Measurements from ENCODE around the gene SLC49A3. TPM values are rescaled to one million over a fixed set of nuclear protein-coding genes. Genes with fewer than 3 reads are reported as not detected.

Gene SLC49A3
- total RNA-seq, 1 experiment from 2014 or later = 8.1 TPM

DNA sequence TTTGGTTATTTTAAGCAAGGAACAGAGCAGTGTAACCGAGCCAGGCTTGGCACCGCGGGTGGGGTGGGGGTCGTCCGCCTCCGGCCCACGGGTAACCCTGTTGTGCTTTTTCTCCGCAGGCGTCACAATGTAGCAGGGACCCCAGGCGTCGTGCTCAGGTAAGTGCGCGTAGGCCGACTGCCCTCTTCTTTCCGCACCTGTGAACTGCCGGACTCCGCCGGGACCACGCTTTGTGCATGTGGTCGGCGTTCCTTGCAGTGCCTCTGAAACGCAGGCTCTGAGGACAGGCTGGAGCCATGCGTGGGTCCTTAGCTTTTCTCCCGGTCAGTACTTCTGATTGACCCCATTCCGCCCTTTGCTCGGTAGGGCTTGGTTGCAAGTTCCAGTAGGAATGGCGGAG is 41.6 kb upstream of the SLC49A3 start:
- Histone ChIP-seq H3K79me2 (ENCODE audit: low read depth) (0 out of 2 replicates have a peak, but pooled peaks cover 4% of the 10 kb centered on the region), H3K27ac (no peak overlapping the region), H3F3A (ENCODE audit: insufficient read depth, low read depth) (peaks cover 10% of the 10 kb centered on the region; the same call in 1 of the 2 replicates), H3K27me3 (ENCODE audit: insufficient read depth, low read depth) (no peaks in the 10 kb centered on the region), H3K9me2 (ENCODE audit: insufficient read depth) (no peaks in the 10 kb centered on the region), H3K9me3 (ENCODE audit: insufficient read depth, low read depth) (no peaks in the 10 kb centered on the region), H2AFZ (no peak overlapping the region), H3K36me3 (ENCODE audit: low read depth) (0 out of 2 replicates have a peak, but pooled peaks cover 4% of the 10 kb centered on the region), H4K20me1 (ENCODE audit: insufficient read depth) (peaks cover 30% of the 10 kb centered on the region), H3K4me1 (replicated peaks; ENCODE audit: insufficient read depth) (no peaks in the 10 kb centered on the region), H3K4me2 (no peak overlapping the region), H3K4me3 (no peak overlapping the region)
- POLR2A ChIA-PET (ENCODE audit: unreplicated experiment) = no interaction called here
- intact Hi-C loops (cut with micrococcal nuclease; ENCODE audit: unreplicated experiment) = no loop called here
- DNase-seq = no peak
- TF ChIP-seq, protein P1, sequence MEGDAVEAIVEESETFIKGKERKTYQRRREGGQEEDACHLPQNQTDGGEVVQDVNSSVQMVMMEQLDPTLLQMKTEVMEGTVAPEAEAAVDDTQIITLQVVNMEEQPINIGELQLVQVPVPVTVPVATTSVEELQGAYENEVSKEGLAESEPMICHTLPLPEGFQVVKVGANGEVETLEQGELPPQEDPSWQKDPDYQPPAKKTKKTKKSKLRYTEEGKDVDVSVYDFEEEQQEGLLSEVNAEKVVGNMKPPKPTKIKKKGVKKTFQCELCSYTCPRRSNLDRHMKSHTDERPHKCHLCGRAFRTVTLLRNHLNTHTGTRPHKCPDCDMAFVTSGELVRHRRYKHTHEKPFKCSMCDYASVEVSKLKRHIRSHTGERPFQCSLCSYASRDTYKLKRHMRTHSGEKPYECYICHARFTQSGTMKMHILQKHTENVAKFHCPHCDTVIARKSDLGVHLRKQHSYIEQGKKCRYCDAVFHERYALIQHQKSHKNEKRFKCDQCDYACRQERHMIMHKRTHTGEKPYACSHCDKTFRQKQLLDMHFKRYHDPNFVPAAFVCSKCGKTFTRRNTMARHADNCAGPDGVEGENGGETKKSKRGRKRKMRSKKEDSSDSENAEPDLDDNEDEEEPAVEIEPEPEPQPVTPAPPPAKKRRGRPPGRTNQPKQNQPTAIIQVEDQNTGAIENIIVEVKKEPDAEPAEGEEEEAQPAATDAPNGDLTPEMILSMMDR (conservative IDR thresholded peaks at IDR 0.05) = no peak
- TF ChIP-seq EZH2 (IDR thresholded peaks at IDR 0.05; ENCODE audit: low read depth) = no peak
- BruUV-seq (replicated peaks) = no TSS peak
- CTCF ChIA-PET = no interaction called here

DNA sequence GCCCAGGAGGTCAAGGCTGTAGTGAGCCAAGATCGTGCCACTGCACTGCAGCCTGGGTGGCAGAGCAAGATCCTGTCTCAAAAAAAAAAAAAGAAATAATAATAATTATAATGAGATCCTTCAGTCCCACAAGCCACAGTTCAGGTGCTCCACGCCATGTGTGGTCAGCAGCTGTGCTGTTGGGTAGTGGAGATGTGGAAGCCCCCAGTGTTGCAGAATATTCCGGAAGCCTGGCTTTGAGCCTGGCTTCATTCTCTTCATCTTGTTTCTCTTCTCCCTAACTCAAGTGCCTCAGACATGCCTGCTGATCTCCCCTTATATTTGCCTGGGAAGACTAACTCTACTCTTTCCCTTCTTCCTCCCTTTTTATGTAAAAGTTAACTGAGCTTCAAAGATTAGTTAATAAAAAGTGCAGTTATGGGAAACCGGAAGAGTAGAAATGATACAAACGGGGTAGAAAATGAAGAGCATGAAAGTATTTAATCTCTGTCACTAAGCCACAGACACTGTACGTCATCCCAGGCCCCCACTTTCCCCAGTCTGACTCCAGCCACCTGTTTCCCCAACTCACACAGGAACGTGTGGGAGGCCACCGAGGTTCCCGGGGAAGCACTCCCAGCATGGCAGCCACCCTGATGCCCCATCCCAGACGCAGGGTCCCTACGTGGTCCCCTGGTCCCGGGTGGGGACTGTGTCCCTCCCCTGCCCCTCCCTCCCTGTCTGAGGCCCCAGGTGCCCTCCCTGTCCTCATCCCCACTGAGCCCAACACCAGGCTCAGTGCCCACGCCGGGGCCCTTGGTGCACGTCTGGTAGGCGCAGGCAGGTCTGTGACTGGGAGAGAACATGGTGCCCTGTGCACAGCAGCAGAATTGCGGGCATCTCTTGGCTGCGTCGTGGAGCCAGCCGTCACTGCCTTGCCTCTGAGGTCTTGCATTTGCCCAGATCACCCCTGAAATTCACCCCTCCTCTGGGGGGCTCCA is 40.7 kb upstream of the SLC49A3 start:
- TF ChIP-seq, protein P1 (conservative IDR thresholded peaks at IDR 0.05) = no peak
- no peak for TF ChIP-seq EZH2 (IDR thresholded peaks at IDR 0.05; ENCODE audit: low read depth)
- CTCF ChIA-PET = no interaction called here
- Histone ChIP-seq H4K20me1 (ENCODE audit: insufficient read depth) (peaks cover 37% of the 10 kb centered on the region), H3K27ac (no peak overlapping the region), H3K4me2 (no peak overlapping the region), H3K79me2 (ENCODE audit: low read depth) (0 out of 2 replicates have a peak, but pooled peaks cover 4% of the 10 kb centered on the region), H3K36me3 (ENCODE audit: low read depth) (0 out of 2 replicates have a peak, but pooled peaks cover 4% of the 10 kb centered on the region), H3F3A (ENCODE audit: insufficient read depth, low read depth) (peaks cover 10% of the 10 kb centered on the region; the same call in 1 of the 2 replicates), H2AFZ (no peak overlapping the region), H3K27me3 (ENCODE audit: insufficient read depth, low read depth) (no peaks in the 10 kb centered on the region), H3K9me3 (ENCODE audit: insufficient read depth, low read depth) (no peaks in the 10 kb centered on the region), H3K4me3 (no peak overlapping the region), H3K4me1 (replicated peaks; ENCODE audit: insufficient read depth) (no peaks in the 10 kb centered on the region), H3K9me2 (ENCODE audit: insufficient read depth) (no peaks in the 10 kb centered on the region)
- BruUV-seq (replicated peaks) = no TSS peak
- POLR2A ChIA-PET (ENCODE audit: unreplicated experiment) = no interaction called here
- intact Hi-C loops (cut with micrococcal nuclease; ENCODE audit: unreplicated experiment) = no loop called here
- no peak for DNase-seq

DNA sequence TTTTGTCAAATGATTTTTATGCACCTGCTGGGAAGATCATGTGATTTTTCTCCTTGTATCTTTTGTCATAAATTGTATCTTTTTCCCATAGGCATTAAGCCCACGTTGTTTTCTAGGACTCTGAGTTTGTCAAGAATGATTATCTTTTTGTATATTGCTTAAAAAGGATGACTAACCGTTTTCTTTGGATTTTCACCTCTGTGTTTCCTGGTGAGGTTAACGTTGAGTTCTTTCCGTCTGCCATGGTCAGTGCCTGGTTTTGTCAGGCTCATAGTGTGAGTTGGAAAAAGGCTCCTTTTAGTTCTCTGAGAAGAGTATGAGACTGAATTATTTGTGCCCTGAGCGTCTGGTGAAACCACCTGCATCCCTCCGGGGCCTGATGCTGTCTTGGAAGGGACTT is 38.6 kb upstream of the SLC49A3 start:
- 0 out of 2 replicates have a peak overlapping the region, but pooled peaks have one; percentile 10 for H3K27ac ChIP-seq
- ChIA-PET CTCF (no interaction called here), POLR2A (ENCODE audit: unreplicated experiment) (no interaction called here)
- H3K9me2 ChIP-seq (ENCODE audit: insufficient read depth) = no peaks in the 10 kb centered on the region
- H3F3A ChIP-seq (ENCODE audit: insufficient read depth, low read depth) = peaks cover 10% of the 10 kb centered on the region; the same call in 1 of the 2 replicates
- no peak overlapping the region for H3K4me3 ChIP-seq
- H2AFZ ChIP-seq = no peak overlapping the region
- no peaks in the 10 kb centered on the region for H3K9me3 ChIP-seq (ENCODE audit: insufficient read depth, low read depth)
- H3K4me1 ChIP-seq (replicated peaks; ENCODE audit: insufficient read depth) = no peaks in the 10 kb centered on the region
- 0 out of 2 replicates have a peak, but pooled peaks cover 4% of the 10 kb centered on the region for H3K79me2 ChIP-seq (ENCODE audit: low read depth)
- intact Hi-C loops (cut with micrococcal nuclease; ENCODE audit: unreplicated experiment) = no loop called here
- H3K4me2 ChIP-seq = no peak overlapping the region
- H4K20me1 ChIP-seq (ENCODE audit: insufficient read depth) = peaks cover 39% of the 10 kb centered on the region
- no peak for DNase-seq
- no peaks in the 10 kb centered on the region for H3K27me3 ChIP-seq (ENCODE audit: insufficient read depth, low read depth)
- TF ChIP-seq, protein P1 (conservative IDR thresholded peaks at IDR 0.05) = no peak
- no peak for TF ChIP-seq EZH2 (IDR thresholded peaks at IDR 0.05; ENCODE audit: low read depth)
- no peaks in the 10 kb centered on the region for H3K36me3 ChIP-seq (ENCODE audit: low read depth)
- BruUV-seq (replicated peaks) = no TSS peak

Measured in PC-9 (cell line).